Measurements from ENCODE around the gene SH3RF2.

Gene SH3RF2

DNA sequence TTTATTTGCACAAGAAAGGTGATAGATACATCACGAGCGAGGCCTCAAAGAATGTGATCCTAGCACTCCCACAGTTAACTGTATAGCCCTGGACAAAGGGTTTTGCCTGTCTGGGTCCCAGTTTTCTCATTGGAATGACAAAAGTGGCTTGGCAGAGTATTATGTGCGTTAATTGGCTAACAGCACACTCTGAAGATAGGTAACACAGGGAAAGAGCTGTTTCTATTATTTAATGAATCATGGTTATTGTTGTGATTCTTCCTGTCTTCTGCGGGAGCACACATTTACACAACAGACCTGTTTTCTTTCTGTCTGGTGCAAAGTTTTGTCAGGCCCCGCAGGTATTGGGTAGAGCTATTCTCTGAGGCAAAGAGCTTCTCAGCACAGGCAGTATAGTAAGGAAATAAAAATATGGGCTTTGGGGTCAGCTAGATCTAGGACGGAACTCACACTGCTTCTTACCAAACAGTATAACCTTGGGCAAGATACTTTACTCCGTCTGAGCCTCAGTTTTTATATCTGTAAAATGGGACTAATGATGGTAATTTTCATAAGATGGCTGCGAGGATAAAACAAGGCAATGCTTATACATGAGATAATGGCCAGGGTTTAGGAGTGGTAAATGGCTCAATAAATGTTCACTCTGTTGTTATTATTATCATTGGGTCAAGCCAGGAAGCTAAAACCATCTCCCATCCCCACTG, 90.1 kb downstream of the SH3RF2 start:
- H3K4me3 ChIP-seq (ENCODE audit: low read depth, low read length) = no peak overlapping the region
- TF ChIP-seq, protein P1, sequence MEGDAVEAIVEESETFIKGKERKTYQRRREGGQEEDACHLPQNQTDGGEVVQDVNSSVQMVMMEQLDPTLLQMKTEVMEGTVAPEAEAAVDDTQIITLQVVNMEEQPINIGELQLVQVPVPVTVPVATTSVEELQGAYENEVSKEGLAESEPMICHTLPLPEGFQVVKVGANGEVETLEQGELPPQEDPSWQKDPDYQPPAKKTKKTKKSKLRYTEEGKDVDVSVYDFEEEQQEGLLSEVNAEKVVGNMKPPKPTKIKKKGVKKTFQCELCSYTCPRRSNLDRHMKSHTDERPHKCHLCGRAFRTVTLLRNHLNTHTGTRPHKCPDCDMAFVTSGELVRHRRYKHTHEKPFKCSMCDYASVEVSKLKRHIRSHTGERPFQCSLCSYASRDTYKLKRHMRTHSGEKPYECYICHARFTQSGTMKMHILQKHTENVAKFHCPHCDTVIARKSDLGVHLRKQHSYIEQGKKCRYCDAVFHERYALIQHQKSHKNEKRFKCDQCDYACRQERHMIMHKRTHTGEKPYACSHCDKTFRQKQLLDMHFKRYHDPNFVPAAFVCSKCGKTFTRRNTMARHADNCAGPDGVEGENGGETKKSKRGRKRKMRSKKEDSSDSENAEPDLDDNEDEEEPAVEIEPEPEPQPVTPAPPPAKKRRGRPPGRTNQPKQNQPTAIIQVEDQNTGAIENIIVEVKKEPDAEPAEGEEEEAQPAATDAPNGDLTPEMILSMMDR (IDR thresholded peaks at IDR 0.05; ENCODE audit: low read depth, low read length) = no peak

DNA sequence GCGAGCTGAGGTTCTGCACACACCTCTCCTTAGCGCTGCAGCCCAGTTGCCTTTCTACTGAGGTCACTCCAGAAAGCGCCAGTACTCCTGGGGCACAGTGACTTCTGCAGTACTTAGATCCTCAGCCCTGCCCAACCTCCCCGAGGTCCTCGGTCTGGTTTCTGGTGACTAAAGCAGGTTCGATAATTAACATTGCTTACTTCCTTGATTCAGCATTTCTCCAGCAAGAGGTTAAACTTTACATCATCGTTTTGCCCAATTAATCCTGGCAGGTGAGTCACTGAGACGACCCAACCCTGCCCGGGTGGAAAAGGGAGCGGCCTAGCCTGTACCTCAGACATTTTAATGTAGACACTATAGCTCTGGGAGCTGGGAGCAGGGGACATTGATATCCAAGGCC, 91.4 kb downstream of the SH3RF2 start:
- H3K4me3 ChIP-seq (ENCODE audit: low read depth, low read length) = no peak overlapping the region
- TF ChIP-seq, protein P1 (IDR thresholded peaks at IDR 0.05; ENCODE audit: low read depth, low read length) = no peak

DNA sequence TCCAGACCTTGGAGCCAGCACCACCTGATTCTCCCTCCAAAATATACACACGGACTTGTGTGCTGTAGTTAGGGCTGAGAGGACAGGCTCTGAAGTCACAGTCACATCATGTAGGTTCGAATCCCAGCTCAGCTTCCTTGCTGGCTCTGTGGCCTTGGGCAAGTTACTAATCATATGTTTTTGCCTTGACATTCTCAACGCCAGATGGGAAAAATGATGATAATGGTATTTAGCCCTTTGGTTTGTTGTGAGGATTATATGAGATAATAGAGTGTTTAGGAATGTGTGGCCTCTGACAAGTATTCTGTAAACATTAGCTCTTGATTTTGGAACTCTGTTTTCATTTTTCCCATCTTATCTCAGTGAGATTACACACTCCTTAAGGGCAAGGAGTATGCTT, 96.5 kb downstream of the SH3RF2 start:
- no peak overlapping the region for H3K4me3 ChIP-seq (ENCODE audit: low read depth, low read length)
- TF ChIP-seq, protein P1 (IDR thresholded peaks at IDR 0.05; ENCODE audit: low read depth, low read length) = no peak

DNA sequence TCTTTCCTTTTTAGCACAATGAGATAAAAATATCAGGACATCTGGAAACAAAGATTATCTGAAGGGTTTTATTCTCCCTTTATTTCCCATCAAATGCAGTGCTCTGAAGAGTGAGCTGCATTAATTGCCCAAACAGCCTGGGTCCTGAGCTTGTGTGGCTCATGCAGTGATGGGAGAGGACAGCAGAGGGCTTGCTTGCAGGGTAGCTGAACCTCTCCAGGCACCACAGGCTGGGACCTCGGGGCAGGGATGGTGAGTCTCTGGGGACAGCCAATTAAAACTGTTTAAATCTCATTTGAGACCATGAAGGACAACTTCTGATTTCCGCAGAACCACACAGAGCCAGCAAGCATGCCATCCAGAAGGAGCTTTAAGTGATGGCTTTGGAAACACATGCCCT, 97.7 kb downstream of the SH3RF2 start:
- no peak overlapping the region for H3K4me3 ChIP-seq (ENCODE audit: low read depth, low read length)
- TF ChIP-seq, protein P1 (IDR thresholded peaks at IDR 0.05; ENCODE audit: low read depth, low read length) = no peak

DNA sequence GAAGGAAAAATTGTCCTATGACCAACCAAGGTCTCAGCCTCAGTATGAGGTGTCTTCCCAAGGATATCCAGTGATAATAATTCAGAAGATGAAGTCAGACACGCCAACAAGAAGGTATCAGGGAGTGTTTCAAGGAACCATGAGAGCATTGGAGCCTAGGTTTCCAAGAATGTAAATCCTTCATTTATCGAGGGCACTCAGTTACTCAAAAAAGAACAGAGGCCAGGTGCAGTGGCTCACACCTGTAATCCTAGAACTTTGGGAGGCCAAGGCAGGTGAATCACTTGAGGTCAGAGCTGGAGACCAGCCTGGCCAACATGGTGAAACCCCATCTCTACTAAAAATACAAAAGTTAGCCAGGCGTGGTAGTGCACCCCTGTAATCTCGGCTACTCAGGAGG, 98.2 kb downstream of the SH3RF2 start:
- H3K4me3 ChIP-seq (ENCODE audit: low read depth, low read length) = no peak overlapping the region
- TF ChIP-seq, protein P1 (IDR thresholded peaks at IDR 0.05; ENCODE audit: low read depth, low read length) = no peak

DNA sequence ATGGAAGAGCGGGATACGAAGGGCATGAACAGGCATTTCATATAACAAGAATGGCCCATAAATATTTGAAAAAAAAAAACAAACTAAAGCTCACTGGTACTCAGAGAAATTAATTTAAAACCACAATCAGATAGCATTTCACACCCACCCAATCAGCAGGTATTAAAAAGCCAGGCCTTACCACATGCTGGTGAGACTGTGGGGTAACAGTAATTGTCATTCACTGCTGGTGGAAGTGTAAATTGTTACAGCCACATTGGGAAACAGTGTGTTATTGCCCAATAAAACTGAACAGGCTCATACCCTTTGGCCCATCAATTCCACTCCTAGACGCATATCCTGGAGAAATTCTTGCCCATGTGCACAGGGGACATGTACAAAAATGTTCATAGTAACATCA, 103.0 kb downstream of the SH3RF2 start:
- TF ChIP-seq, protein P1 (IDR thresholded peaks at IDR 0.05; ENCODE audit: low read depth, low read length) = no peak

DNA sequence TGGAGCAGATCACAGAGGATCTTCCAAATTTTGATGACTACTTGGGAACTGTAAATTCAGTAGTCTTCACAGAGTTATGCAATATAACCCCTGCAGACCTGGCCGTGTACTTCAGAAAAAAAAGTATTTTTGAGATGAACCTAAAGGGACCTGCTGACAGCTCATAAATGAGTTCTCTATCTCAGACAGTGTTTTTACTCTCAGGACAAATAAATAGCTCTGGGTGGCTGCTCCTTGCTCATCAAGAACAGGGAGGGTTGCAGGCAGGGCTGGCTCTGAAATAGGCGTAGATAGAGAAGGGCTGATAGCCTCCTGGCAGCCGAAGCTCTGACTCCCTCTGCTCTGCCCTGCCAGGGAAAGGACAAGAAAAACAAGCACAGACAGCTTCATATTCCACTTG, 104.1 kb downstream of the SH3RF2 start:
- TF ChIP-seq, protein P1 (IDR thresholded peaks at IDR 0.05; ENCODE audit: low read depth, low read length) = no peak
- H3K4me3 ChIP-seq (ENCODE audit: low read depth, low read length) = no peak overlapping the region

More for the DNA sequence above, 103.0 kb downstream of the SH3RF2 start:
- no peak overlapping the region for H3K4me3 ChIP-seq (ENCODE audit: low read depth, low read length)

Data from WI38 (cell line).